Frontal cortex (tissue), 4 donors: ENCODE results near the gene FEZF1. TPM values are rescaled to one million over a fixed set of nuclear protein-coding genes. Genes with fewer than 3 reads are reported as not detected.
"Not testable (repeated sequence)": the region's sequence is repeated elsewhere in the genome, so short reads cannot be mapped to it uniquely, and the experiment has no call there.

Experiments used
- DNase-seq, 2 donors: peaks; one replicate each; pipeline ENCODE4 v3.0.0; 2012; ENCODE audit warnings: low spot score in 2 of 2
- FAIRE-seq: peaks from 2 replicates; lab custom pipeline; 2012; peaks lifted over from hg19 to GRCh38; lab: Jason Lieb, UNC
- total RNA-seq: library from RNA; depleted of rRNA; stranded (reverse); fragments of >200 nt; gene quantifications from one replicate; pipeline ENCODE4 v1.2.3, GENCODE V29; 2014
- donor health status: control.
- donor health status: control.
- donor health status: control.

Gene FEZF1
- total RNA-seq, 1 donor from 2014 or later = not detected

DNA sequence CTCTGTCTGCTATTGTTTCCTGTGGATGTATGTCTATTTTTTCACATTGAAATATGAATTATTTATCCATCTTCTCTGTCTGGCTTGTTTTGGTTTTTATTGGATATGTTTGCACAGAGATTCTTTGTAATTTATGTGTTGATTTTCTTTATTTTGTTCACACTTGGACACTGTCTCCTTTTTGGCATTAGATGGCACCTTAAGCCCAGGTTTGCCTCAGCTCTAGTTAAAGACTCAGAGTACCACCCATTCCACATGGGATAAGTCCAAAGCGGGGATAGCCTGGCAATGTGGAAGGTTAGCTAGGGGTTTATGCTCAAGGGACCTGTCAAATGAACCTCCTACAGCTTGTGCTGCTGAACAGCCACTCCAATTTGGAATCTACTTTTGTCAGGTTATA, 14.1 kb downstream of the FEZF1 start:
- DNase-seq (no peak), FAIRE-seq (no peak)

- FAIRE-seq = no peak
- DNase-seq = no peak
These were observed 15.1 kb downstream of the FEZF1 start for GRCh38 chr7:122289426-122289825.

- not testable (repeated sequence) for FAIRE-seq
These were observed 19.9 kb downstream of the FEZF1 start for GRCh38 chr7:122284608-122285007.

GRCh38 chr7:122273117-122273516, 31.4 kb downstream of the FEZF1 start:
- FAIRE-seq = no peak
- DNase-seq = no peak

More at GRCh38 chr7:122284608-122285007, 19.9 kb downstream of the FEZF1 start:
- DNase-seq = not testable (repeated sequence)

- FAIRE-seq = no peak
- no peak for DNase-seq
These were observed 35.3 kb downstream of the FEZF1 start for GRCh38 chr7:122269241-122269640.

DNA sequence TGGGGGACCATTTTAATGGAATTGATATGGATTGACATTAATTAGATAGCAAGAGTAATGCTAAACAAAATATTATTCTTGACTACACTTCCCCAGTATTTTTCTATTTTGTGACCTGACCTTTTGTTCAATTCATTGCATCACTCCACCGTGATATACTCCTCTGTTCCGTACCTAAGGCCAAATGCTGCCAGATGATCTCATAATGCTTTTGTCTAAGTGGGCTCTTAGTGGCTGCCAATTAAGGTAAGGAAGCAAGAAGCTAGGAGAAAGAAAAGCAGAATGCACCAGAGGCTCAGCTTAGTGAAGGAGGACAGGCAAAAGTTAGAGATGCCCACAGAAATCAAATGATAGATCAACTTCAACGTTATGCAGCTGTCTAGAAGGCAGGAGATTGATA, 36.4 kb downstream of the FEZF1 start:
- DNase-seq (no peak), FAIRE-seq (no peak)

DNA sequence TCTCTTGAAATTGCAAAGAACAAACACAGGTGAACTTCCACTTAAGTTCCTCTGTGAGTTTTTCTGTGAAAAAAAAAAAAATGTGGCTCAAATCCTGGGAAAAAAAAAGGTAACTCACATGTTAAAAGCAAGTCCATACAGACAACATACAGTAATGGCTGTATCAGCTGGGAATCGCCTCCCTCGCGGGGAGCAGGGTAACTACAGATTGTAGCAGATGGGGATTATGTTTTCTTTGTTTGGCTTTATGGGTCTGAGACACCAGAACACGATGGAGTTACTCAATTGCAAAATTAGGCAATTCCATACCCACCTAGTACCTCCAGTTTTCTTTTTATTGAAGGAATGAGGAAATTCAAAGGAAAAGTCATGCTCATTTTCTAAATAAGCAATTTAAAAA, 42.3 kb downstream of the FEZF1 start:
- FAIRE-seq (no peak), DNase-seq (no peak)

- FAIRE-seq = no peak
- no peak for DNase-seq
These were observed 43.1 kb downstream of the FEZF1 start for GRCh38 chr7:122261442-122261841.

GRCh38 chr7:122261016-122261415, 43.5 kb downstream of the FEZF1 start:
- FAIRE-seq (no peak), DNase-seq (no peak)

GRCh38 chr7:122260336-122260735, 44.2 kb downstream of the FEZF1 start:
- FAIRE-seq = no peak
- no peak for DNase-seq

DNA sequence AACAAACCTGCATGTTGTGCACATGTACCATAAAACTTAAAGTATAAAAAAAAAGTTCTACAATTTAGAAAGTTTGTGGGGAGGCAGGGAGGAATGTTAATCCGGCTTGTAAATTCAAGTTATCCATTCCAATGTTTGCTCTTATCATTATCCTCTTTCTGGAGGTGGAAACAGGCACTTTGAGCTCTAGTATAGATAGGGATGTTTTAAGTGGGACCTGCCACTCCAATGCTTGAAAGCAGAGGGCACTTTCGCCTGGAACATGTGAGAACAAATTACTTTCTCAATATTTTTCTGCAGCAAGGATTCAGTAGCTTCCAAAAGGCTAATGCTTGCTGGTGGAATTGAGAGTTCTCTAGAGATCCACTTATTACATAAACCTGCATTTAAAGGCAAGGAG, 45.6 kb downstream of the FEZF1 start:
- DNase-seq (no peak), FAIRE-seq (no peak)

GRCh38 chr7:122257056-122257455, 47.5 kb downstream of the FEZF1 start:
- FAIRE-seq = no peak

GRCh38 chr7:122256046-122256445, 48.5 kb downstream of the FEZF1 start:
- DNase-seq = no peak
- FAIRE-seq = no peak

More at GRCh38 chr7:122257056-122257455, 47.5 kb downstream of the FEZF1 start:
- no peak for DNase-seq

- no peak for FAIRE-seq
- DNase-seq = no peak
These were observed 49.1 kb downstream of the FEZF1 start for GRCh38 chr7:122255454-122255853.

Other genes starting within 250 kb of the FEZF1 start
- 14.7 TPM for gene AASS, start 160.5 kb downstream of the FEZF1 start, total RNA-seq